Brain microvascular endothelial cell (primary cell): Measurements from ENCODE around the gene USF1.
"Not testable (repeated sequence)": the region's sequence is repeated elsewhere in the genome, so short reads cannot be mapped to it uniquely, and the experiment has no call there.

Source experiments
- DNase-seq: peaks from one replicate; pipeline ENCODE4 v3.0.0-alpha.2; 2020
- H3K27ac ChIP-seq: fragments of 250-450 bp; sonication (Bioruptor Pico); 2 replicates; pipeline ENCODE4 v1.5.1; 2020; ENCODE audit warnings: mild to moderate bottlenecking, moderate library complexity
- H3K27me3 ChIP-seq: fragments of 250-450 bp; sonication (Bioruptor Pico); replicated peaks from 2 replicates; pipeline ENCODE4 v1.5.1; 2020; ENCODE audit warnings: mild to moderate bottlenecking
- H3K36me3 ChIP-seq: fragments of 250-450 bp; sonication (Bioruptor Pico); replicated peaks from 2 replicates; pipeline ENCODE4 v1.5.1; 2020; ENCODE audit warnings: mild to moderate bottlenecking
- H3K4me3 ChIP-seq: 2 replicates; pipeline ENCODE4 v1.5.1; 2011; ENCODE audit warnings: low read depth, mild to moderate bottlenecking, control low read depth, low read length, moderate library complexity
- in situ Hi-C: cut with HindIII; loops from 2 replicates; pipeline ENCODE4 v1.10.0; 2017; ENCODE audit warnings: low sequenced_read_pairs, low pct_ligation_motif_present
- TF ChIP-seq, protein P1 (sequence below): IDR thresholded peaks from 2 replicates; pipeline ENCODE4 v1.5.1; 2011; ENCODE audit warnings: low read depth, mild to moderate bottlenecking, moderate library complexity, low read length, control low read depth, inconsistent platforms; ENCODE audit errors: missing control alignments

The USF1 gene

DNA sequence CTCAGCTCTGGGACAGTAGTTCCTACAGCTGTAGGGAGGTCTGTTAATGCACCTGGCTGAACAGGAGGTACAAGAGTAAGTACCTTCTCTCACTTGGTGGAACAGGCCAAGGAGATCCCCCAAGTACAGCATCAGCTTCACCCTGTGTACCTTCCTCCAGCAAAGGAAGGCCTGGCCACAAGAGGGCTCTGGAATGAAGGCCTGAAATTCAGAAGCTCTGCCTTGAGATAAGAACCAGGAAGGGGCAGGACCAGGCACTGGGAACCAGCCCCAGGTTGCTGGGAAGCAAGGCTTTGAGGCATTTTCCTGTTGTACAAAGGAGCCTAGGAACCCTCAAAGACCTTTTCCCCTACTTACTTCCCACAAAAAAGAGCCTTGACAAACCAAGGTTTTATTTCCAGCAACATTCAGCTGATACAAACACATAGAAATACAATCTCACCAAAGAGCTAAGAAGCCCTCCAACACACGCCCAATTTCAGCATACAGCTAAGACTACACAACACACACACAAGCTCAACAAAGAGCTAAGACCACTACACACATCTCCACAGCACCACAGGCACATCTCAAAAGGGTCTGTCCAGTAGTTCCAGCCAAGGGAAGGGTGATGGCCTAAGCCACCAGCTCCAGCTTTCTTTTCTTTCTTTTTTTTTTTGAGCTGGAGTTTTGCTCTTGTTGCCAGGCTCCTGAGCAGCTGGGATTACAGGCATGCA, 48.3 kb downstream of the USF1 start:
- Histone ChIP-seq H3K36me3 (no peaks in the 10 kb centered on the region), H3K4me3 (no peak overlapping the region), H3K27ac (no peak overlapping the region), H3K27me3 (no peaks in the 10 kb centered on the region)
- peak; percentile 71 for DNase-seq
- TF ChIP-seq, protein P1, sequence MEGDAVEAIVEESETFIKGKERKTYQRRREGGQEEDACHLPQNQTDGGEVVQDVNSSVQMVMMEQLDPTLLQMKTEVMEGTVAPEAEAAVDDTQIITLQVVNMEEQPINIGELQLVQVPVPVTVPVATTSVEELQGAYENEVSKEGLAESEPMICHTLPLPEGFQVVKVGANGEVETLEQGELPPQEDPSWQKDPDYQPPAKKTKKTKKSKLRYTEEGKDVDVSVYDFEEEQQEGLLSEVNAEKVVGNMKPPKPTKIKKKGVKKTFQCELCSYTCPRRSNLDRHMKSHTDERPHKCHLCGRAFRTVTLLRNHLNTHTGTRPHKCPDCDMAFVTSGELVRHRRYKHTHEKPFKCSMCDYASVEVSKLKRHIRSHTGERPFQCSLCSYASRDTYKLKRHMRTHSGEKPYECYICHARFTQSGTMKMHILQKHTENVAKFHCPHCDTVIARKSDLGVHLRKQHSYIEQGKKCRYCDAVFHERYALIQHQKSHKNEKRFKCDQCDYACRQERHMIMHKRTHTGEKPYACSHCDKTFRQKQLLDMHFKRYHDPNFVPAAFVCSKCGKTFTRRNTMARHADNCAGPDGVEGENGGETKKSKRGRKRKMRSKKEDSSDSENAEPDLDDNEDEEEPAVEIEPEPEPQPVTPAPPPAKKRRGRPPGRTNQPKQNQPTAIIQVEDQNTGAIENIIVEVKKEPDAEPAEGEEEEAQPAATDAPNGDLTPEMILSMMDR: peak; percentile 86
- in situ Hi-C loops: no loop called here

DNA sequence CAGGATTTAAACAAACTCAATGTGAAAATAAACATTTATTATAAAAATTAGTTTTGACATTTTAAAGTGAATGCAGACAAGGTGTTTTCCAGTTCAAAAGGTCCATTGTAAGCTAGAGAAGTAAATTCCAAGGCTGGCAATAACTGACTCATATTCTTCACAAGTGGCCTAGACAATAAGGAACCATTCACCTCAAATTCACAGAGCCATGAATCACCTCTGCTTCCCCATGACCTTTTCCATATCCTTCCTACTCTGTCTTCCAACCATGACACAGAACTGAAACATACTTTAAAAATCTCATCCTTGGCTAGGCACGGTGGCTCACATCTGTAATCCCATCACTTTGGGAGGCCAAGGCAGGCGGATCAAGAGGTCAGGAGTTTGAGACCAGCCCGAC, 49.6 kb downstream of the USF1 start:
- Histone ChIP-seq H3K4me3 (no peak overlapping the region), H3K27ac (no peak overlapping the region), H3K27me3 (no peaks in the 10 kb centered on the region), H3K36me3 (no peaks in the 10 kb centered on the region)
- in situ Hi-C loops: no loop called here
- DNase-seq: peak; percentile 27
- TF ChIP-seq, protein P1: no peak

GRCh38 chr1:160993544-160994193, 52.1 kb downstream of the USF1 start:
- DNase-seq: peak; percentile 56
- in situ Hi-C loops: no loop called here
- H3K4me3 ChIP-seq: no peak overlapping the region
- H3K27ac ChIP-seq: no peak overlapping the region
- TF ChIP-seq, protein P1: peak; percentile 48
- H3K36me3 ChIP-seq: no peaks in the 10 kb centered on the region
- no peaks in the 10 kb centered on the region for H3K27me3 ChIP-seq

DNA sequence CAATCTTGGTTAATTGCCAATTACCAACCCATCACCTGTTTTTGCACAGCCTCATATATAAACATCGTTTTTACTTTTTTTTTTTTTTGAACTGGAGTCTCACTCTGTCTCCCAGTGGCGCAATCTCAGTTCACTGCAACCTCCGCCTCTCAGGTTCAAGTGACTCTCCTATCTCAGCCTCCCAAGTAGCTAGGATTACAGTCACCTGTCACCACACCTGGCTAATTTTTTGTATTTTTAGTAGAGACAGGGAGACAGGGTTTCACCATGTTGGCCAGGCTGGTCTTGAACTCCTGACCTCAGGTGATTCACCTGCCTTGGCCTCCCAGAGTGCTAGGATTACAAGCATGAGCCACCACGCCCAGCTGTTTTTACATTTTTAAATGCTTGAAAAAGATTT, 53.7 kb downstream of the USF1 start:
- H3K27me3 ChIP-seq, DNase-seq, H3K4me3 ChIP-seq, H3K27ac ChIP-seq, in situ Hi-C loops, H3K36me3 ChIP-seq: not testable (repeated sequence)
